GM19239 (cell line): ENCODE data around the gene SPPL3.
"Not testable (repeated sequence)": the region's sequence is repeated elsewhere in the genome, so short reads cannot be mapped to it uniquely, and the experiment has no call there.

ENCODE experiments used
- DNase-seq: peaks from one replicate; pipeline ENCODE4 v3.0.0; 2011; ENCODE audit warnings: low spot score; ENCODE audit not compliant: insufficient read length
- FAIRE-seq: peaks from 2 replicates; lab custom pipeline; 2011; peaks lifted over from hg19 to GRCh38; lab: Jason Lieb, UNC

Gene SPPL3

GRCh38 chr12:120847392-120847791 lies 56.8 kb downstream of the SPPL3 start:
- DNase-seq (no peak), FAIRE-seq (no peak)

GRCh38 chr12:120846721-120847120 lies 57.4 kb downstream of the SPPL3 start:
- FAIRE-seq (no peak), DNase-seq (no peak)

- FAIRE-seq (no peak), DNase-seq (no peak)
Measured at GRCh38 chr12:120845696-120846095, 58.5 kb downstream of the SPPL3 start.

- DNase-seq (no peak), FAIRE-seq (no peak)
Measured at GRCh38 chr12:120844768-120845449, 59.2 kb downstream of the SPPL3 start.

GRCh38 chr12:120844297-120844696 lies 59.9 kb downstream of the SPPL3 start:
- no peak for DNase-seq
- FAIRE-seq, result peak; percentile 80

GRCh38 chr12:120843472-120843871 lies 60.7 kb downstream of the SPPL3 start:
- DNase-seq, result no peak
- no peak for FAIRE-seq

GRCh38 chr12:120842595-120842994 lies 61.6 kb downstream of the SPPL3 start:
- DNase-seq, result no peak
- FAIRE-seq, result no peak

GRCh38 chr12:120841525-120841924 lies 62.6 kb downstream of the SPPL3 start:
- FAIRE-seq (peak; percentile 84), DNase-seq (no peak)

- FAIRE-seq, result no peak
Measured at GRCh38 chr12:120839503-120839902, 64.7 kb downstream of the SPPL3 start.

GRCh38 chr12:120838629-120839383 lies 65.4 kb downstream of the SPPL3 start:
- DNase-seq, FAIRE-seq: not testable (repeated sequence)

More at GRCh38 chr12:120839503-120839902, 64.7 kb downstream of the SPPL3 start:
- no peak for DNase-seq

GRCh38 chr12:120836114-120836684 lies 68.0 kb downstream of the SPPL3 start:
- FAIRE-seq, result peak; percentile 75
- DNase-seq, result no peak

- DNase-seq (no peak), FAIRE-seq (peak; percentile 71)
Measured at GRCh38 chr12:120835657-120836056, 68.5 kb downstream of the SPPL3 start.

GRCh38 chr12:120835304-120835612 lies 68.9 kb downstream of the SPPL3 start:
- no peak for DNase-seq
- FAIRE-seq, result no peak

GRCh38 chr12:120834489-120835303 lies 69.5 kb downstream of the SPPL3 start:
- DNase-seq, result no peak
- FAIRE-seq, result peak; percentile 85

GRCh38 chr12:120833849-120834248 lies 70.3 kb downstream of the SPPL3 start:
- DNase-seq (no peak), FAIRE-seq (peak; percentile 88)

GRCh38 chr12:120832737-120833136 lies 71.4 kb downstream of the SPPL3 start:
- no peak for DNase-seq
- FAIRE-seq, result no peak

GRCh38 chr12:120831648-120832267 lies 72.4 kb downstream of the SPPL3 start:
- DNase-seq (no peak), FAIRE-seq (peak; percentile 23)

- DNase-seq (no peak), FAIRE-seq (no peak)
Measured at GRCh38 chr12:120830966-120831365, 73.2 kb downstream of the SPPL3 start.

GRCh38 chr12:120830052-120830940 lies 73.9 kb downstream of the SPPL3 start:
- DNase-seq, result no peak
- no peak for FAIRE-seq
